Measurements from ENCODE around the gene SPRN. TPM values are rescaled to one million over a fixed set of nuclear protein-coding genes. Genes with fewer than 3 reads are reported as not detected.

Gene SPRN
- total RNA-seq, 6 donors from 2014 or later = 0.20 TPM; not detected in 5

DNA sequence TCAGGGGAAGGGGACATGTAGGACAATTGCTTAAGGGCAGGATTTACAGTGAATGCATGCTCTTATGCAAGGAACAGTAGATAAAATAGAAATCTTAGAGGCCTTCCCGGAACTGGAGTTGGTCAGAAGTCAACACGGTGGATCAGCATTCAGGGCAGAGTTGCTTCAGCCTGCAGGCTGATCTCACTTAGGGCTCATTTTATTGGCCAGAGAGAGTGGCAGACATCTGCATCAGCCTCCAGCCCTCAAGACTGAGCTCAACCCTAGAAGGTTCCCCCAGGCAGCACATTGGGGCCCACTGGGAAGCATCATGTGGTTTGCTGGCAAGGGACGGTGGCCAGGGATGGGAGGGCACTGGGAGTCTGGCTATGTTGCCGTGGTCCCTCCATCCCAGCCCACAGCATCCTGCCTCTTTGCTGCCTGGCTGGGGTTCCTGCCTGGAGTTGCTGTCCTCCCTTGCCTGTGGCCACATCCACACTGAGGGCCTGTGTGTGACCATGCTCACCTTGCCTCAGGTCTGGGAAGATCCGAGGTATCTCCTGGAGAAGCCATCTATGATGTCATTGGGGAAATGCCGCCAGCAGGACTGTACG is 42.4 kb upstream of the SPRN start:
- no peak for ATAC-seq (ENCODE audit: low FRiP score in 2 of 2)
- Histone ChIP-seq H3K9me3 (no peaks in the 10 kb centered on the region), H3K27ac (no peak overlapping the region), H3K4me3 (no peak overlapping the region), H3K4me1 (no peaks in the 10 kb centered on the region), H3K36me3 (no peaks in the 10 kb centered on the region), H3K27me3 (no peaks in the 10 kb centered on the region)
- TF ChIP-seq POLR2A (IDR thresholded peaks at IDR 0.05) (no peak), EP300 (IDR thresholded peaks at IDR 0.05) (no peak), POLR2AphosphoS5 (IDR thresholded peaks at IDR 0.05) (no peak), CTCF (IDR thresholded peaks at IDR 0.05) (no peak)
- no peak for DNase-seq
- WGBS, 2 donors = 83 to 94% methylated on average over 5 to 7 of the region's 7 CpGs

DNA sequence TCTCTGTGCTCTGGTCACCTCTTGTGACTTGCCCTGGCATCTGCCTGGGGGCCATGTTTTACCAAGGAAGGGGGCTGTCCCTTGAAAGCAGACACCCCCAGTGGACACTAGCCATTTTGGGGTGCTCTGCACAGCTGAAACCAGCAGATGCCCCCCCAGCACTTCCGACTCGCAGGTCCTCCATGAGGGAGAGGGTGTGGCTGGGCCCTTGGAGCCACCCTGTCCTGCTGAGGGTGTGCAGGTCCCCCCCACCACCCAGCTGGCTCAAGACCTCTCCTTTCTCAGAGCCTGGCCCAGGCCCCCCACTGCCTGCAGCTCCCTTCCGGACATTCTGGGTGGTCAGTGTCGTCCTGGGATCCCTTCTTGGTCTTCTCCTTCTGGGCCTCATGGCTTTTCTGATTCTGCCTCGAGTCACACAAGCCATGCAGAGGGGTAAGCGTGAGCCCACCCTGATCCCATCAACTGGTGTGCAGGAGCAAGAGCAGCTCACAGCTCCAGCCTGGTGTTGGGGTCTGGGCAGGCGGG is 41.6 kb upstream of the SPRN start:
- Histone ChIP-seq H3K36me3 (no peaks in the 10 kb centered on the region), H3K9me3 (no peaks in the 10 kb centered on the region), H3K27me3 (no peaks in the 10 kb centered on the region), H3K27ac (no peak overlapping the region), H3K4me3 (no peak overlapping the region), H3K4me1 (no peaks in the 10 kb centered on the region)
- TF ChIP-seq CTCF (IDR thresholded peaks at IDR 0.05) (no peak), POLR2AphosphoS5 (IDR thresholded peaks at IDR 0.05) (no peak), EP300 (IDR thresholded peaks at IDR 0.05) (no peak), POLR2A (IDR thresholded peaks at IDR 0.05) (no peak)
- WGBS, 2 donors = 89 to 95% methylated on average over 1 to 7 of the region's 7 CpGs
- no peak for ATAC-seq (ENCODE audit: low FRiP score in 2 of 2)
- DNase-seq = peak in 1 of 2 donors; percentile 41

GRCh38 chr10:133465191-133465949 is 40.9 kb upstream of the SPRN start:
- Histone ChIP-seq H3K36me3 (no peaks in the 10 kb centered on the region), H3K27ac (no peak overlapping the region), H3K4me3 (no peak overlapping the region), H3K4me1 (no peaks in the 10 kb centered on the region), H3K9me3 (no peaks in the 10 kb centered on the region), H3K27me3 (no peaks in the 10 kb centered on the region)
- TF ChIP-seq CTCF (IDR thresholded peaks at IDR 0.05) (no peak), EP300 (IDR thresholded peaks at IDR 0.05) (no peak), POLR2A (IDR thresholded peaks at IDR 0.05) (no peak), POLR2AphosphoS5 (IDR thresholded peaks at IDR 0.05) (no peak)
- 41 to 56% methylated on average over 32 to 53 of the region's 55 CpGs for WGBS, 2 donors
- DNase-seq (peak in 1 of 2 donors; percentile 79), ATAC-seq (ENCODE audit: low FRiP score in 2 of 2) (no peak)

DNA sequence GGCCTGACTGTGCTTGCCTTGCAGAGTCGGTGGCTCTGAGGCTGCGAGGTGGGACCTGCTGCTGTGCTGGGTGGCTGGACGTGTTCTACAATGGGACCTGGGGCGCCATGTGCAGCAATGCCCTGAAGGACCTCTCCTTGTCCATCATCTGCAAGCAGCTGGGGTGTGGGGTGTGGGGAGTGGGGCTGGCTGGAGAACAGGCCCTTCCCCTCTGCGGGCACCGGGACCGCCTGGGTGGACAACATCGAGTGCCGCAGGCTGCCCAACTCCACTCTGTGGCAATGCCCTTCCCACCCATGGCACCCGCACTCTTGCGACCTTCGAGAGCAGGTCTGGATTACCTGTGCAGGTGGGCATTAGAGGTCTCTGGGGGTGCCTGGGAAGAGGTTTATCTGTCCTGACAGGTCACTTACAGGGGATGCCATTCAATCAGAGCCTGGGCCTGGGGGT is 40.2 kb upstream of the SPRN start:
- Histone ChIP-seq H3K4me3 (no peak overlapping the region), H3K9me3 (no peaks in the 10 kb centered on the region), H3K4me1 (no peaks in the 10 kb centered on the region), H3K27ac (no peak overlapping the region), H3K27me3 (no peaks in the 10 kb centered on the region), H3K36me3 (no peaks in the 10 kb centered on the region)
- DNase-seq (peak in 1 of 2 donors; percentile 65), ATAC-seq (ENCODE audit: low FRiP score in 2 of 2) (no peak)
- TF ChIP-seq POLR2A (IDR thresholded peaks at IDR 0.05) = no peak
- TF ChIP-seq CTCF (IDR thresholded peaks at IDR 0.05) = no peak
- no peak for TF ChIP-seq EP300 (IDR thresholded peaks at IDR 0.05)
- TF ChIP-seq POLR2AphosphoS5 (IDR thresholded peaks at IDR 0.05) = no peak
- 94% methylated on average over 12 of the region's 12 CpGs; no CpG with 5 or more reads in 1 of the 2 donors for WGBS, 2 donors

Measured in upper lobe of left lung (tissue), 6 donors.